K562 (cell line): ENCODE data around the gene COL16A1. TPM values are rescaled to one million over a fixed set of nuclear protein-coding genes. Genes with fewer than 3 reads are reported as not detected.

Experiments
- CEBPG ChIP-seq, 3 experiments: fragments of 200-800 bp in 1 of 3; sonication (Bioruptor generic) in 1 of 3; sonication (generic) in 1 of 3; formaldehyde crosslinking in 1 of 3; IDR thresholded peaks in 2 of 3; conservative IDR thresholded peaks in 1 of 3; 2 replicates each; pipeline versions ENCODE4 v1.6.1 to v1.8.0; 2016 to 2022; ENCODE audit warnings: missing compliant biosample characterization in 2 of 3, missing genetic modification characterization in 2 of 3, mild to moderate bottlenecking in 1 of 3, missing genetic modification reagents in 1 of 3
- FOXA3 ChIP-seq, 2 experiments: fragments of 450-650 bp in 1 of 2; sonication (generic) in 1 of 2; formaldehyde crosslinking; IDR thresholded peaks in 1 of 2; conservative IDR thresholded peaks in 1 of 2; 2 replicates each; pipeline versions ENCODE4 v1.4.0 to v1.8.0; 2020 to 2022; ENCODE audit warnings: mild to moderate bottlenecking in 2 of 2, missing genetic modification reagents in 1 of 2
- HSF4 ChIP-seq: fragments of 250-450 bp; sonication (Bioruptor Pico); IDR thresholded peaks from 2 replicates; pipeline ENCODE4 v2.1.2; 2022; ENCODE audit warnings: mild to moderate bottlenecking, moderate library complexity, borderline replicate concordance
- JUND ChIP-seq, 2 experiments: IDR thresholded peaks; 2 replicates in 1 of 2; 3 replicates in 1 of 2; pipeline ENCODE4 v1.6.1; 2011; ENCODE audit warnings: borderline replicate concordance in 2 of 2, low read depth in 2 of 2, low read length in 2 of 2, improper control_type of control experiment in 1 of 2, missing biosample characterization in 1 of 2, missing genetic modification characterization in 1 of 2, missing genetic modification reagents in 1 of 2
- KDM1A ChIP-seq, 2 experiments: fragments of 450-650 bp; IDR thresholded peaks; 2 replicates each; pipeline ENCODE4 v1.6.1; 2016; ENCODE audit warnings: mild to moderate bottlenecking in 2 of 2
- POLR2G ChIP-seq: fragments of 200-400 bp; formaldehyde crosslinking; IDR thresholded peaks from 2 replicates; pipeline ENCODE4 v1.6.1; 2017; ENCODE audit warnings: low read depth, mild to moderate bottlenecking, antibody characterized with exemption, low read length, moderate library complexity
- RBBP5 ChIP-seq: fragments of 200-600 bp; sonication (generic); IDR thresholded peaks from 2 replicates; pipeline ENCODE4 v1.6.1; 2012; ENCODE audit warnings: borderline replicate concordance, mild to moderate bottlenecking, low read length, control low read depth, inconsistent platforms; ENCODE audit not compliant: insufficient read depth, poor library complexity, severe bottlenecking
- RBFOX2 ChIP-seq: fragments of 200-400 bp; formaldehyde crosslinking; IDR thresholded peaks from 2 replicates; pipeline ENCODE4 v1.6.1; 2017; ENCODE audit warnings: low read depth, mild to moderate bottlenecking, low read length, moderate library complexity
- ZNF318 ChIP-seq, 2 experiments: fragments of 450-650 bp; IDR thresholded peaks; 2 replicates each; pipeline ENCODE4 v1.6.1; 2016; ENCODE audit warnings: mild to moderate bottlenecking in 2 of 2, borderline replicate concordance in 1 of 2, low read depth in 1 of 2, moderate library complexity in 1 of 2
- ZNF609 ChIP-seq: sonication (generic); formaldehyde crosslinking; IDR thresholded peaks from 2 replicates; pipeline ENCODE4 v1.8.1; 2023; ENCODE audit warnings: missing genetic modification reagents, mild to moderate bottlenecking, borderline replicate concordance
- polyA plus RNA-seq, 8 experiments: library from polyadenylated mRNA; depleted of rRNA in 4 of 8; stranded (reverse) in 5 of 8; unstranded in 3 of 8; fragments of >200 nt; fragmentation: Nextera tagmentation in 2 of 8; fragmentation: Illumina TruSeq in 1 of 8; extraction: Ambion mirVana in 2 of 8; extraction: Trizol in 1 of 8; gene quantifications; 2 replicates each; pipeline versions ENCODE4 v1.2.1 to v1.2.3, GENCODE V29; 2011 to 2014; ENCODE audit warnings: inconsistent platforms in 1 of 8, missing spikeins in 1 of 8
- total RNA-seq, 7 experiments: library from RNA; depleted of rRNA in 6 of 7; stranded (reverse); fragments of >200 nt in 6 of 7; fragmentation: Illumina TruSeq in 2 of 7; extraction: Trizol in 2 of 7; gene quantifications; 2 replicates each; pipeline versions ENCODE4 v1.2.1 to v1.2.3, GENCODE V29; 2011 to 2021; ENCODE audit warnings: low replicate concordance in 1 of 7

The COL16A1 gene
- total and polyA plus RNA-seq, 9 of the 15 experiments (the other 6 are each of a cell fraction or from before 2014, with no cell fraction given) = 0.11 to 0.60 (median 0.11) TPM; not detected in 6

- TF ChIP-seq ZNF318 (IDR thresholded peaks at IDR 0.05; ENCODE audit: borderline replicate concordance in 1 of 2, low read depth in 1 of 2) = no peak
- 0 out of 2 replicates have a peak, but pooled peaks have one; percentile 43 for TF ChIP-seq RBFOX2
- no peak for TF ChIP-seq HSF4 (CRISPR knock-in tag)
- peak in 1 of 2 experiments; percentile 79; a peak in 1 of 4 replicates for TF ChIP-seq FOXA3 (CRISPR knock-in tag; conservative IDR thresholded peaks at IDR 0.05 in 1 of 2, IDR thresholded peaks at IDR 0.05 in 1 of 2)
- peak in 1 of 2 experiments; percentile 68; a peak in 1 of 4 replicates for TF ChIP-seq KDM1A (IDR thresholded peaks at IDR 0.05)
- TF ChIP-seq JUND (IDR thresholded peaks at IDR 0.05; ENCODE audit: borderline replicate concordance, low read depth, low read length) = peak; percentile 28; the same call in 1 of the 2 replicates
- no peak for TF ChIP-seq JUND (tag; IDR thresholded peaks at IDR 0.05; ENCODE audit: borderline replicate concordance, low read depth, low read length)
- no peak for TF ChIP-seq RBBP5
- 0 out of 2 replicates have a peak, but pooled peaks have one; percentile 55 for TF ChIP-seq ZNF609 (CRISPR knock-in tag)
- TF ChIP-seq CEBPG (CRISPR knock-in tag; IDR thresholded peaks at IDR 0.05) = 0 out of 2 replicates have a peak, but pooled peaks have one; percentile 40
- no peak for TF ChIP-seq CEBPG (tag; conservative IDR thresholded peaks at IDR 0.05 in 1 of 2, IDR thresholded peaks at IDR 0.05 in 1 of 2)
- TF ChIP-seq POLR2G = peak; percentile 33; the same call in 1 of the 2 replicates
Observed at GRCh38 chr1:31715087-31715872, 11.5 kb upstream of the COL16A1 start (continued).
